ENCODE data around the gene DNAJC22.

Gene DNAJC22

DNA sequence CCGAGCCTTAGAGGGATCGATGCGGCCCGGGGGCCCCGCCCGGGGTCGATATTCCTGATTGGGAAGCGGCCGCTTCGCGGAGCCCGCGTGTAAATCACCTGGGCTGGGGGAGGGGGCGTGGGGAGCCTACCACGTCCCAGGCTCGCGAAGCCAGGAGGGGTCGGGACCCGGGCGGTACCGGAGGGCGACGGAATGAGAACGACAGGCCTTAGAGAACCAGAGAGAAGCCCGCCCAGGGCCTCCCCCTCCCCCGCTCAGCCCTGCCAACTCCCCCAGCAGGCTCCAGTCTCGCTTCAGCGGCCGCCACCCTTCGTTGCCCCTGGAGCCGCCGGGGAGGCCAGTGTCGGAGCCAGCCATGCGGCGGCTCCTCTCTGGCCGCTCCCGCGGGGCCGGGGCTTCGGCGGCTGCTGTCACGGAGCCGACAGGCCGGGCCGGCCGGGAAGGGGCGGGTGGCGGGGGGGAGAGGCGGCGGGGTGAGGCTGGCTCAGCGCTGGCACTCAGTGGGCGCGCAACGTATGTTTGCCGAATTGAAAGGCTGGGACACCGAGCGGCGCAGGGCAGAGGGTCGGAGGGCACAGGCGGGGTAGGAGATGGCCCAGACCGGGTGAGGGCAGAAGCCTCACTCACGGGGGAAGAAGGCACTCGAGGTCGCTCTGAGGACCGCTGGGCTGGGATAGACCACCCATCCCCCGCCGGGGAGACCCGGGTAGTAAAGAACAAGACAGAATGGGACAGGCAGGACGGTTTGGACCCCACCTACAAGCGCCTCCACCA lies 1.4 kb upstream of the DNAJC22 start:
- no peak for DNase-seq (ENCODE audit: low read depth, low spot score)

DNA sequence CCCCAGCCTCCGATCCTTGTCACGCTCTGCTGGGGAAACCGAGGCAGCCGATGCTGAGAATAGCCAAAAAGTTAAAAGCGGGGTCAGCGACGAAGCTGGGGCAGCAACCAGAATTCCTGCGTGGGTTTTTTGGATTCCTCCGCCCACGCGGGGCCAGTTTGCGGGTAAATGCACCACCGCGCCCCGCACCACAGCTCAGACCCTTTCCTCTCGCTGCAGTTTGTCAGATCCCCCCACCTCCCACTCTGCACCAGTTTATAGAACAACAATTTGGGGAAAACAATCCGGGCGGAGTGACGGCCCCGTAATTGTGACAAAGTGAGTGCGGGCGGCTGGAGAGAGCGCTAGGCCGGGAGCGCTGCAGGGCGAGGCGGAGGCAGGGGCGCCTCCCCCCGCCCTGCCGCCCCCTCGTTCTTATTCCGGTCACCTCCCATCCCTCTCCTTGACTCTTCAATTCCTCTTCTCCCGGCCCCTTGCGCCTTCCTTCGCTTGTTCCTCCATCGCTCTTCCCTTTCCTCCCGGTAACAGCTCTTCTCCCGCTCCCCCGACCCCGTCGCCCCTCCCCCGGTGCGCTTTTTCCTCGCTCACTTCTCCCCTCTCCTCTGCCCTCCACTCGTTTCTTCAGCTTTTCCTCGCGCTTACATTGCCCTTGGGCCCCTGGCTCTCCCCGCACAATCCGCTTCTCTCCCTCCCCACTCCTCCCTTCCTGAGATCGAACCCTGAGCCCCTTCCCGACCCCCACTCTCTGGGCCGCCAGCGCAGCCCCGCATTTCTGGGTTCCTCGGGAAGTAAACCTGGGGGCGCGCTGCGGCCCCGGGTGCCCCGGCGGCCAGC lies 646 bp upstream of the DNAJC22 start:
- DNase-seq (ENCODE audit: low read depth, low spot score), result no peak

GRCh38 chr12:49347311-49348193 lies 864 bp downstream of the DNAJC22 start:
- no peak for DNase-seq (ENCODE audit: low read depth, low spot score)

- DNase-seq (ENCODE audit: low read depth, low spot score), result no peak
Observed at GRCh38 chr12:49348781-49349180, 2.1 kb downstream of the DNAJC22 start.

- no peak for DNase-seq (ENCODE audit: low read depth, low spot score)
Observed at GRCh38 chr12:49349266-49349665, 2.6 kb downstream of the DNAJC22 start.

- no peak for DNase-seq (ENCODE audit: low read depth, low spot score)
Observed at GRCh38 chr12:49352351-49352750, 5.7 kb downstream of the DNAJC22 start.

GRCh38 chr12:49355913-49356312 lies 9.2 kb downstream of the DNAJC22 start:
- no peak for DNase-seq (ENCODE audit: low read depth, low spot score)

GRCh38 chr12:49357103-49357678 lies 10.5 kb downstream of the DNAJC22 start:
- no peak for DNase-seq (ENCODE audit: low read depth, low spot score)

- DNase-seq (ENCODE audit: low read depth, low spot score), result no peak
Observed at GRCh38 chr12:49358483-49359141, 11.9 kb downstream of the DNAJC22 start.

DNA sequence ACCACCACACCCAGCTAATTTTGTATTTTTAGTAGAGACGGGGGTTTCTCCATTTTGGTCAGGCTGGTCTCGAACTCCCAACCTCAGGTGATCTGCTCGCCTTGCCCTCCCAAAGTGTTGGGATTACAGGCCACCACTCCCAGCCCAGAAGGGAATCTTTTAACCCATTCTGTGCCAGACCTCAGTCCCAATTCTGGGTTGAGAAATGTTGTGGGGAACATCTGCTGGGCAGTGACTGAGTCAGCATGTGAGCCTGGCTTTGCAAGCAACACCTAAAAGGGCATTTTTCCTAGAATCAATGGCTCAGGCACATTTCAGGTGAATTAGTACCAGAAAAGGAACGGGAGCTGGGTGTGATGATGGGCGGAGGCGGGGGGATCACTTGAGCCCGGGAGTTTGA lies 13.0 kb downstream of the DNAJC22 start:
- DNase-seq (ENCODE audit: low read depth, low spot score), result no peak

DNA sequence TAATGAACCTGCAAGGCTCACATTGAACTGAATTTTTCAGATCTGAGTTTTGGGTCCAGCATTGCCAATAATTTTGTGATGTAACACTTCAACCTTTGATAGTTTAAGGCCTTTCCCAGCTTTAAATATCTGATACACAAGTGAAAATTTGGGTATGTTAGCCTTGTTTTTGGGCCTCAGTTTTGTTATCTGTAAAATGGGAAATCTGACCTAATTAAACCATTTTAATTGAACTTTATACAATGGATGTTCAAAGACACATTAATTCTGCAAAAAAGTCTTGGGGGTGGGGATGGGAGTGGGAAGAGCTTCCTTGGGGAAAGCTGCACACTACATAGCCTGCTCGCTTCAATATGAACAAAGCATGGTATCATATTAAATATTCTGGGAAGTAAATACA lies 15.4 kb downstream of the DNAJC22 start:
- DNase-seq (ENCODE audit: low read depth, low spot score), result no peak

DNA sequence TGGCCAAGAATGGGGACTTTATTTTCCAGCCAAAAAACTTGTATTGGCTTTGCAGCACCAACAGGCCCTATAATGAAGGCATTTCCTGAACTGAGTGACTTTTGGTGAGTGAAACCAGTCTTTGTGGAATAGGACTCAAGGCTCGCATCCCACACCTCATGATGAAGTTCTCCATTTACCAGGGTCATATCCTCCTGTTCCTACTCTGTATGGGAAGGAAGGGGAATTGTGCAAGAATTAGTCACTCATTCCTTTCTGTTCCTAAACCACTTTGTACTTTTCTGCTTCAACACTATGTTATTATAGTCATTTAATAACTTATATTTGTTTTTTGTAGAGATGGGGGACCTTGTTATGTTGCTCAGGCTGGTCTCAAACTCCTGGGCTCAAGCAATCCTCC lies 18.3 kb downstream of the DNAJC22 start:
- no peak for DNase-seq (ENCODE audit: low read depth, low spot score)

DNA sequence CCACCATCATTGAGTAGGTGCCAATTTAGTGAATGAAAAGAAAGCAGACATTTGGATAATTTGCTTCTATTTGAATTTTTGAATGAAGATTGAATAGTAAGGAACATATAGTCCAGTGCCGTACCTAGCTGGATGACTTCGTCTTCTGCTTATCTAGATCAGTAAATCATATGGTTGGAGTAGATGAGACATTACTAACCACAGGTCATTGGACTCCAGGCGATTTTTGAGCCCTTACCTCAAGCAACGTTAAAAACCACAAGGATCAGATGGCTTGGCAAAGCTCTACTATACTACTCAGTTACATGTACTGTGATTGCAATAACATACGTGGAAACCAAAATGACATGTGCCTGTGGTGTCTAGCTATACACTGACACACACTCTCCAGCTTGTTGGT lies 18.9 kb downstream of the DNAJC22 start:
- no peak for DNase-seq (ENCODE audit: low read depth, low spot score)

GRCh38 chr12:49366096-49366651 lies 19.5 kb downstream of the DNAJC22 start:
- DNase-seq (ENCODE audit: low read depth, low spot score), result no peak

GRCh38 chr12:49366652-49367380 lies 20.1 kb downstream of the DNAJC22 start:
- DNase-seq (ENCODE audit: low read depth, low spot score), result peak; percentile 86

DNA sequence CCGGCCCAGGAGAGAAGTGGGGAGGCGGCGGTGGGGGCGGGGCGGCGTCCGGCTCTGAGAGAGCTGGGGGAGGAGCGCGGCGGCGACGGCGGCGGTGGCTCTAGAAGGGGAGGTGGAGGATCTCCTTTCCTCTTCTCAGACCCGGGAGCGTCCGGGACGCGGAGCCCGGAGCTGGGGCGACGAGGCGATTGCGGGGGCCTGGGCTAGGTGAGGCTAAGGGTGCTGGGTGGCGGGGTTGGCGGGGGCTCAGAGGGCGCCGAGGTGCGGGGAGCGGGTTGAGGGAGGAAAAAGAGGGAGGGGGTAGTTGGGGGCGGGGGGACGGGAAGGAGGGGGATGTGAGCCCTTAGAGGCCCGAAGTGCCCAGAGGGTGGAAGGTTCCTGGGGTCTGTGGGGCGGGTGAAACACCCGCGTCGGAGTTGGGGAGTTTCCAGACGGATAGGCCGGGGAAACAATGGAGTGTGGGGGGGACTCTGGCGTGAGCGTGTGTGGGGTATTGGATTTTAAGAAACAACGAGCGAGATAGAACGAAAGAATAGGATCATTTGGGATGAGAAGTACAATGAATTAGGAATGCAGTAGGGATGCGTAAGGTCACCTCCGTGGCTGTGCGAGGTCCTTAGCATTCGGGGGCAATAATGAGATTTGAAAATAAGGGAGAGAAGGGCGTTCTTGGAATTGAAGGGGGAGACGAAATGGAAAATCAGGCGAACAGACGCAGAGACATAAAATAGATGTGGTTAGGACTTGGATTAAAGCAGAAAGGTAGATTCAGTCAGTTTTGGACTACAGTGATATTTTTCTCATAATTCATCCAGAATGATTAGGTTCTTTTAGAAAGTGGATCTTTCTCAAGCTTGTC lies 20.9 kb downstream of the DNAJC22 start, which contains the start of gene SPATS2:
SPATS2 (plus strand) TSS at position 82 of the 859 bp plus-strand sequence. CDS start 93,551 bp downstream, outside the sequence.
- DNase-seq (ENCODE audit: low read depth, low spot score), result no peak

- no peak for DNase-seq (ENCODE audit: low read depth, low spot score)
Observed at GRCh38 chr12:49368240-49368600, 21.5 kb downstream of the DNAJC22 start.

DNA sequence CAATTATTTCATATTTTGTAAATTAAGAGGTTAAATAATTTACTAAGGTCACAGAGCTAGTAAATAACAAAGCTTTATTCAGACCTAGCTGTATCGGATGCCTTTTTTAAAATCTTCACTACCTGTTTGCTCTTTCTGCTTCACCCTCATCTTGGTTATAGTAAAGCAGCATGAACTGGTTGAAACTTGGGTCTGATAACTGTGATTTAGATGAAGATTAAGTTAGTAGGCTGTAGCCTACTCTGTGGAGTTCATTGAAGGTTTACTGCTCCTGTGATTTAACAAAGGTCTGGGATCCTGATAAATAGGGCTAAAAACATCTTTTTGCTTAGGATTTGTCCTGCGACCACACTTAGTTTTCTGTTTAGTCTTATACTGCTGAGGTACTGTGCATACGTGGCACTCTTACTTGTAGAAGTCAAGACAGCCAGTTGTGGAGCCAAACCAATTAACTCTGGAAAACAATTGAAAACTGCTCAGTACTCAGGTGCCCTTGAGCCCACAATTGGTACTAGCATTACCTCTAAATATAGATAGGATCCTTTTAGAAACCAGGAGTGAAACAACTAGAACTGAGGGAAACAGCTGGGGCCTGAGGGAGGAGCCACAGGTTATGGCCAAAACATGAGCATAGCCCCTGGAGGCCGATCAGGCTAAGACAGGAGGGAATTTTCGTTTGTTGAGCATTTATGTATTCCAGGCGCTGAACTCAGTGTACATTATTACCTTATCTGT lies 22.9 kb downstream of the DNAJC22 start:
- DNase-seq (ENCODE audit: low read depth, low spot score), result no peak

Data from brain pericyte (primary cell).